ENCODE measurements around the gene DHRS4L2.

The DHRS4L2 gene

DNA sequence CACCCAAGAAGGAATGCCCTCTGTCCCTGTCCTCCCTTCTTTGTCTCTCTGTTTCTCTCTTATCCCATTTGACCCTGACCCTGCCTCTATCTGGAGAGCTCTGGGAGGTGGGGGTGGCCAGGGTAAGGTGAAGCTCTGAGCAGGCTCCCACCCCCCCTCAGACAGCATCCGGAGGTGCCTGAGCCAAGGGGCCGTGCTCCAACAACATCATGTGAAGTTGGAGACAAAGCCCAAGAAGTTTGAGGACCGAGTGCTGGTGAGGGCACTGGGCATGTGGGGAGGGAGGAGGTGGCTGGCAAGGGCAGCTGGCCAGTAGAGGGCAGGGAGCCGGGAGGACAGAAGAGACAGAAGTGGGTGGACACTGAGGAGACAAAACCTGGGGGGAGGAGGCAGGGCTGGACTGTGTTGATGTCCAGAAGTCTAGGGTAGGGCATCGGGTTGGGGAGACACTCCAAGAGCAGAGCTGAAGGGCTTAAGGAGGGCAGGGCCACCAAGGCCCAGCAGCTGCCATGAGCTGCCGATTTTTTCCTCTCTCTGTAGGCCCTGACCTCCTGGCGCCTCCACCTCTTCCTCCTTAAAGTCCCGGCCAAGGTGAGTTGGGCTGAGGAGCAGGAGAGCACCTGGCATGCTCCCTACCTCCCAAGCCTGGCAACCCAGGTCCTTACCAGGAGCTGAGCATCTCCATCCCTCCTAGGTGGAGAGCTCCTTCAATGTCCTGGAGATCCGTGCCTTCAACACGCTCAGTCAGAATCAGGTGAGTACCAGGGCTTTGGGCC lies 65.0 kb downstream of the DHRS4L2 start:
- Histone ChIP-seq H3K9me2 (replicated peaks; ENCODE audit: insufficient read depth, low read length) (no peaks in the 10 kb centered on the region), H3K4me2 (ENCODE audit: low read depth, low read length, poor library complexity, severe bottlenecking) (no peak overlapping the region), H3K4me3 (ENCODE audit: insufficient read depth, low read length, poor library complexity, severe bottlenecking) (no peak overlapping the region), H3K27ac (ENCODE audit: low read depth, low read length) (no peak overlapping the region), H3K79me2 (ENCODE audit: insufficient read depth, low read length) (no peaks in the 10 kb centered on the region), H3K9ac (ENCODE audit: low read length) (no peak overlapping the region), H4K20me1 (ENCODE audit: low read depth, low read length) (no peaks in the 10 kb centered on the region), H3F3A (ENCODE audit: insufficient read depth) (no peaks in the 10 kb centered on the region), H2AFZ (ENCODE audit: low read depth, low read length, severe bottlenecking) (no peak overlapping the region), H3K9me3 (ENCODE audit: insufficient read depth, low read length) (no peaks in the 10 kb centered on the region), H3K36me3 (ENCODE audit: low read length) (no peaks in the 10 kb centered on the region), H3K27me3 (ENCODE audit: low read length) (no peaks in the 10 kb centered on the region)
- no peak for TF ChIP-seq EZH2phosphoT487 (conservative IDR thresholded peaks at IDR 0.05; ENCODE audit: low read length)
- TF ChIP-seq, protein P1, sequence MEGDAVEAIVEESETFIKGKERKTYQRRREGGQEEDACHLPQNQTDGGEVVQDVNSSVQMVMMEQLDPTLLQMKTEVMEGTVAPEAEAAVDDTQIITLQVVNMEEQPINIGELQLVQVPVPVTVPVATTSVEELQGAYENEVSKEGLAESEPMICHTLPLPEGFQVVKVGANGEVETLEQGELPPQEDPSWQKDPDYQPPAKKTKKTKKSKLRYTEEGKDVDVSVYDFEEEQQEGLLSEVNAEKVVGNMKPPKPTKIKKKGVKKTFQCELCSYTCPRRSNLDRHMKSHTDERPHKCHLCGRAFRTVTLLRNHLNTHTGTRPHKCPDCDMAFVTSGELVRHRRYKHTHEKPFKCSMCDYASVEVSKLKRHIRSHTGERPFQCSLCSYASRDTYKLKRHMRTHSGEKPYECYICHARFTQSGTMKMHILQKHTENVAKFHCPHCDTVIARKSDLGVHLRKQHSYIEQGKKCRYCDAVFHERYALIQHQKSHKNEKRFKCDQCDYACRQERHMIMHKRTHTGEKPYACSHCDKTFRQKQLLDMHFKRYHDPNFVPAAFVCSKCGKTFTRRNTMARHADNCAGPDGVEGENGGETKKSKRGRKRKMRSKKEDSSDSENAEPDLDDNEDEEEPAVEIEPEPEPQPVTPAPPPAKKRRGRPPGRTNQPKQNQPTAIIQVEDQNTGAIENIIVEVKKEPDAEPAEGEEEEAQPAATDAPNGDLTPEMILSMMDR (IDR thresholded peaks at IDR 0.05; ENCODE audit: insufficient read depth, low read length, poor library complexity, severe bottlenecking) = no peak

DNA sequence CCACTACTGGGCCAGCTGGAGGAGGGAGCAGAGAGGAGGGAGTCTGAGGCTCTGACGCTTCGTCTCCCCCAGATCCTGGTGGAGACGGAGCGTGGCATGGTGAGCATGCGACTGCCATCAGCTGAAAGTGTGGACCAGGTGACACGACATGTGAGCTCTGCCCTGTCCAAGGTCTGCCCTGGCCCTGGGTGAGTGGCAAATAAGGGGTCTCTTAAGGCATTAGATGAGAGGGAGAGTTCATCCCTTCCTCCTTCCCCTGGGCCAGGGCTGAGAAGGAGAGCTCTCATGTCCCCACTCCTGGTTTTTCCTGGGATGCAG lies 65.6 kb downstream of the DHRS4L2 start:
- Histone ChIP-seq H3K79me2 (ENCODE audit: insufficient read depth, low read length) (no peaks in the 10 kb centered on the region), H3K9me3 (ENCODE audit: insufficient read depth, low read length) (no peaks in the 10 kb centered on the region), H3K9me2 (replicated peaks; ENCODE audit: insufficient read depth, low read length) (no peaks in the 10 kb centered on the region), H3K9ac (ENCODE audit: low read length) (no peak overlapping the region), H3F3A (ENCODE audit: insufficient read depth) (no peaks in the 10 kb centered on the region), H3K4me3 (ENCODE audit: insufficient read depth, low read length, poor library complexity, severe bottlenecking) (no peak overlapping the region), H3K27me3 (ENCODE audit: low read length) (no peaks in the 10 kb centered on the region), H2AFZ (ENCODE audit: low read depth, low read length, severe bottlenecking) (no peak overlapping the region), H4K20me1 (ENCODE audit: low read depth, low read length) (no peaks in the 10 kb centered on the region), H3K4me2 (ENCODE audit: low read depth, low read length, poor library complexity, severe bottlenecking) (no peak overlapping the region), H3K27ac (ENCODE audit: low read depth, low read length) (no peak overlapping the region), H3K36me3 (ENCODE audit: low read length) (no peaks in the 10 kb centered on the region)
- no peak for TF ChIP-seq EZH2phosphoT487 (conservative IDR thresholded peaks at IDR 0.05; ENCODE audit: low read length)
- TF ChIP-seq, protein P1 (IDR thresholded peaks at IDR 0.05; ENCODE audit: insufficient read depth, low read length, poor library complexity, severe bottlenecking) = no peak

DNA sequence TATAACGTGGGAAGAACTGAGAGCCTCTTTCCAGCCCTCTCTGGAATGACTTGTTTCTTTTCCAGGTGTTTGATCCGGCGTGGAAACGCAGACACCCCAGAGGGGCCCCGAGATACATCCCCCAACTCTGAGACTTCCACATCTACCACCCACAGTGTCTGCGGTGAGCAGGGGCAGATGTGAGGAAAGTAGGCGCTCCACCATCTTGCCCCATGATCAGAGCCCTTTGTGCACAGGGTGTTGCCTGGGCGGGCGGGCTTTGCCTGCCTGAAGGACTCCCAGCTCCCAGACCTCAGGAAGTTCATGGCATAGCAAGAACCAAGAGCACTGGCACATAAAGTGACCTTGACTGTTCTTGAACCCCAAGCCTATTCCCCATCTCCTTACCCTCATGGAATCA lies 65.9 kb downstream of the DHRS4L2 start:
- Histone ChIP-seq H3K4me2 (ENCODE audit: low read depth, low read length, poor library complexity, severe bottlenecking) (no peak overlapping the region), H3K9ac (ENCODE audit: low read length) (no peak overlapping the region), H3K27me3 (ENCODE audit: low read length) (no peaks in the 10 kb centered on the region), H2AFZ (ENCODE audit: low read depth, low read length, severe bottlenecking) (no peak overlapping the region), H3K27ac (ENCODE audit: low read depth, low read length) (no peak overlapping the region), H4K20me1 (ENCODE audit: low read depth, low read length) (no peaks in the 10 kb centered on the region), H3K9me2 (replicated peaks; ENCODE audit: insufficient read depth, low read length) (no peaks in the 10 kb centered on the region), H3K9me3 (ENCODE audit: insufficient read depth, low read length) (no peaks in the 10 kb centered on the region), H3K79me2 (ENCODE audit: insufficient read depth, low read length) (no peaks in the 10 kb centered on the region), H3K36me3 (ENCODE audit: low read length) (no peaks in the 10 kb centered on the region), H3K4me3 (ENCODE audit: insufficient read depth, low read length, poor library complexity, severe bottlenecking) (no peak overlapping the region), H3F3A (ENCODE audit: insufficient read depth) (no peaks in the 10 kb centered on the region)
- TF ChIP-seq EZH2phosphoT487 (conservative IDR thresholded peaks at IDR 0.05; ENCODE audit: low read length) = no peak
- TF ChIP-seq, protein P1 (IDR thresholded peaks at IDR 0.05; ENCODE audit: insufficient read depth, low read length, poor library complexity, severe bottlenecking) = no peak

Measured in SU-DHL-6 (cell line).